ENCODE data around the gene MYO5B.
"Not testable (repeated sequence)": the region's sequence is repeated elsewhere in the genome, so short reads cannot be mapped to it uniquely, and the experiment has no call there.

Gene MYO5B

GRCh38 chr18:49788327-49788898 lies 406.5 kb downstream of the MYO5B start:
- no peak for DNase-seq (ENCODE audit: low read depth)

GRCh38 chr18:49786019-49786720 lies 408.8 kb downstream of the MYO5B start:
- DNase-seq (ENCODE audit: low read depth) = no peak

GRCh38 chr18:49784427-49785185 lies 410.3 kb downstream of the MYO5B start:
- DNase-seq (ENCODE audit: low read depth) = no peak

- DNase-seq (ENCODE audit: low read depth) = not testable (repeated sequence)
Measured at GRCh38 chr18:49783631-49784030, 411.3 kb downstream of the MYO5B start.

- DNase-seq (ENCODE audit: low read depth) = peak; percentile 56
Measured at GRCh38 chr18:49778826-49779465, 416.0 kb downstream of the MYO5B start.
